Panc1 (cell line): ENCODE results near the gene BCAS3. TPM values are rescaled to one million over a fixed set of nuclear protein-coding genes. Genes with fewer than 3 reads are reported as not detected.

ENCODE experiments used
- ATAC-seq: fragments of 200-7000 bp; cut with Tn5 transposase; 2 replicates; pipeline ENCODE4 v1.9.1; 2020; ENCODE audit warnings: mild to moderate bottlenecking, moderate library complexity
- BruUV-seq: library from RNA; stranded (reverse); fragments of 400-500 nt; replicated peaks from 2 replicates; lab custom pipeline; 2021; lab: Mats Ljungman, UMichigan
- CTCF ChIA-PET: fragments of 300-600 bp; sonication (Branson Sonifier 250); formaldehyde crosslinking; loops from one replicate; lab custom pipeline; 2022; ENCODE audit warnings: antibody characterized with exemption; lab: Charles Lee
- POLR2A ChIA-PET: fragments of 300-600 bp; sonication (Branson Sonifier 250); formaldehyde crosslinking; loops from one replicate; lab custom pipeline; 2022; ENCODE audit warnings: antibody characterized with exemption; lab: Charles Lee
- DNase-seq: peaks from one replicate; pipeline ENCODE4 v3.0.0-alpha.2; 2010; ENCODE audit warnings: low read depth, low spot score
- H3K27ac ChIP-seq: 2 replicates; pipeline ENCODE4 v1.5.1; 2011; ENCODE audit warnings: mild to moderate bottlenecking, low read length, inconsistent platforms
- H3K27me3 ChIP-seq: fragments of 200-500 bp; sonication (Bioruptor generic); 2 replicates; pipeline ENCODE4 v1.6.0; 2014; ENCODE audit warnings: low read length, inconsistent platforms; ENCODE audit not compliant: control insufficient read depth, insufficient read depth
- H3K36me3 ChIP-seq: fragments of 200-500 bp; sonication (Bioruptor generic); 2 replicates; pipeline ENCODE4 v1.5.1; 2014; ENCODE audit warnings: inconsistent platforms, mild to moderate bottlenecking, low read length, moderate library complexity; ENCODE audit not compliant: control insufficient read depth, insufficient read depth
- H3K4me1 ChIP-seq: 2 replicates; pipeline ENCODE4 v1.5.1; 2011; ENCODE audit warnings: inconsistent platforms, mild to moderate bottlenecking, low read length, moderate library complexity; ENCODE audit not compliant: control insufficient read depth, insufficient read depth
- H3K4me3 ChIP-seq, 2 experiments: 2 replicates each; pipeline ENCODE4 v1.5.1; 2011 to 2012; ENCODE audit warnings: low read depth in 2 of 2, low read length in 2 of 2, mild to moderate bottlenecking in 2 of 2, inconsistent platforms in 1 of 2, moderate library complexity in 1 of 2
- H3K9me3 ChIP-seq: fragments of 200-500 bp; sonication (Bioruptor generic); 2 replicates; pipeline ENCODE4 v1.5.1; 2014; ENCODE audit warnings: low read depth, mild to moderate bottlenecking, inconsistent platforms, low read length, moderate library complexity; ENCODE audit not compliant: control insufficient read depth, insufficient read depth
- CTCF ChIP-seq: fragments of 450-650 bp; IDR thresholded peaks from 2 replicates; pipeline ENCODE4 v1.5.1; 2017; ENCODE audit warnings: mild to moderate bottlenecking
- POLR2AphosphoS5 ChIP-seq: IDR thresholded peaks from 2 replicates; pipeline ENCODE4 v1.6.1; 2012; ENCODE audit warnings: mild to moderate bottlenecking, low read depth, low read length, moderate library complexity
- REST ChIP-seq, 2 experiments: IDR thresholded peaks; 2 replicates each; pipeline ENCODE4 v1.6.1; 2011 to 2012; ENCODE audit warnings: low read depth in 2 of 2, control low read depth in 1 of 2, low read length in 1 of 2, mild to moderate bottlenecking in 1 of 2, moderate library complexity in 1 of 2; ENCODE audit not compliant: insufficient read depth in 1 of 2
- SIN3A ChIP-seq: IDR thresholded peaks from 2 replicates; pipeline ENCODE4 v1.6.1; 2012; ENCODE audit warnings: low read depth, mild to moderate bottlenecking, low read length, moderate library complexity, borderline replicate concordance; ENCODE audit not compliant: insufficient read depth
- TCF7L2 ChIP-seq: IDR thresholded peaks from 2 replicates; pipeline ENCODE4 v1.6.1; 2011; ENCODE audit warnings: mild to moderate bottlenecking, low read depth, low read length, inconsistent platforms
- in situ Hi-C: cut with HindIII; loops from 2 replicates; pipeline ENCODE4 v1.10.0; 2016; ENCODE audit warnings: low sequenced_read_pairs, low pct_unique_long_range_greater_than_20kb
- intact Hi-C: fragments of 100-400 bp; cut with micrococcal nuclease; formaldehyde crosslinking; loops from one replicate; pipeline ENCODE4 v1.10.0; 2022; ENCODE audit not compliant: unreplicated experiment
- total RNA-seq: library from RNA; stranded (reverse); gene quantifications from one replicate; pipeline ENCODE4 v1.2.1, GENCODE V29; 2021; ENCODE audit not compliant: unreplicated experiment

BCAS3 gene
- total RNA-seq, 1 experiment from 2014 or later, result 9.3 TPM

GRCh38 chr17:61219460-61219859 lies 541.8 kb downstream of the BCAS3 start:
- BruUV-seq, result no TSS peak
- H3K27ac ChIP-seq, result peak overlapping the region; percentile 60; the same call in 1 of the 2 replicates

GRCh38 chr17:61221181-61221580 lies 543.5 kb downstream of the BCAS3 start:
- H3K27ac ChIP-seq, result peak overlapping the region; percentile 20; the same call in 1 of the 2 replicates
- peaks cover 9% of the 10 kb centered on the region; the same call in 1 of the 2 replicates for H3K4me1 ChIP-seq
- ATAC-seq (no peak), DNase-seq (no peak)
- POLR2A ChIA-PET, result no interaction called here
- no TSS peak for BruUV-seq
- H3K36me3 ChIP-seq, result no peaks in the 10 kb centered on the region
- no peak for TF ChIP-seq TCF7L2
- no peak for TF ChIP-seq SIN3A
- TF ChIP-seq CTCF, result no peak
- no peak for TF ChIP-seq POLR2AphosphoS5
- no peak for TF ChIP-seq REST (IDR thresholded peaks at IDR 0.05; ENCODE audit: insufficient read depth in 1 of 2, low read depth in 2 of 2, low read length in 1 of 2)
- in situ Hi-C loops, result no loop called here
- intact Hi-C loops, result no loop called here
- no peaks in the 10 kb centered on the region for H3K9me3 ChIP-seq
- H3K27me3 ChIP-seq, result no peaks in the 10 kb centered on the region
- CTCF ChIA-PET, result no interaction called here
- no peak overlapping the region for H3K4me3 ChIP-seq

More at GRCh38 chr17:61219460-61219859, 541.8 kb downstream of the BCAS3 start:
- ATAC-seq, result no peak
- Histone ChIP-seq H3K9me3 (no peaks in the 10 kb centered on the region; the same call in 1 of the 2 replicates), H3K36me3 (no peaks in the 10 kb centered on the region), H3K4me1 (peaks cover 9% of the 10 kb centered on the region; the same call in 1 of the 2 replicates), H3K4me3 (no peak overlapping the region), H3K27me3 (no peaks in the 10 kb centered on the region)
- TF ChIP-seq POLR2AphosphoS5 (no peak), CTCF (no peak), REST (IDR thresholded peaks at IDR 0.05; ENCODE audit: insufficient read depth in 1 of 2, low read depth in 2 of 2, low read length in 1 of 2) (no peak), SIN3A (no peak), TCF7L2 (no peak)
- ChIA-PET CTCF (no interaction called here), POLR2A (no interaction called here)
- no peak for DNase-seq
- intact Hi-C loops, result no loop called here
- in situ Hi-C loops, result no loop called here
